Loucy (cell line): ENCODE results near the gene FOXP1.

ENCODE experiments used
- H2AFZ ChIP-seq: fragments of 200-600 bp; sonication (generic); 2 replicates; pipeline ENCODE4 v1.6.0; 2016; ENCODE audit warnings: antibody characterized with exemption, mild to moderate bottlenecking, low read length, moderate library complexity
- H3F3A ChIP-seq: fragments of 200-600 bp; 2 replicates; pipeline ENCODE4 v1.6.0; 2016; ENCODE audit warnings: antibody characterized with exemption, low read depth, mild to moderate bottlenecking
- H3K27me3 ChIP-seq: fragments of 200-600 bp; sonication (generic); 2 replicates; pipeline ENCODE4 v1.6.1; 2014; ENCODE audit warnings: low read length, mild to moderate bottlenecking; ENCODE audit not compliant: insufficient read depth, poor library complexity, severe bottlenecking
- H3K36me3 ChIP-seq: fragments of 200-600 bp; sonication (generic); 2 replicates; pipeline ENCODE4 v1.6.1; 2016; ENCODE audit warnings: low read length; ENCODE audit not compliant: insufficient read depth
- H3K4me1 ChIP-seq: fragments of 200-600 bp; sonication (generic); 2 replicates; pipeline ENCODE4 v1.5.1; 2014; ENCODE audit warnings: low read length, mild to moderate bottlenecking; ENCODE audit not compliant: insufficient read depth, poor library complexity, severe bottlenecking
- H3K4me2 ChIP-seq: fragments of 200-600 bp; sonication (generic); 2 replicates; pipeline ENCODE4 v1.6.0; 2014; ENCODE audit warnings: antibody characterized with exemption, low read length, low read depth, mild to moderate bottlenecking; ENCODE audit not compliant: poor library complexity, severe bottlenecking
- H3K4me3 ChIP-seq: fragments of 200-600 bp; sonication (generic); 2 replicates; pipeline ENCODE4 v1.5.1; 2014; ENCODE audit warnings: low read length, mild to moderate bottlenecking, mixed read lengths; ENCODE audit not compliant: poor library complexity, severe bottlenecking
- H3K79me2 ChIP-seq: fragments of 200-600 bp; sonication (generic); 2 replicates; pipeline ENCODE4 v1.6.1; 2014; ENCODE audit warnings: low read length; ENCODE audit not compliant: insufficient read depth
- H3K9ac ChIP-seq: fragments of 200-600 bp; sonication (generic); 2 replicates; pipeline ENCODE4 v1.6.0; 2014; ENCODE audit warnings: mild to moderate bottlenecking, low read depth, low read length, moderate library complexity; ENCODE audit not compliant: poor library complexity, severe bottlenecking
- H3K9me2 ChIP-seq: fragments of 200-600 bp; sonication (generic); replicated peaks from 2 replicates; pipeline ENCODE4 v1.6.1; 2016; ENCODE audit warnings: low read depth, low read length, mixed read lengths
- H3K9me3 ChIP-seq: fragments of 200-600 bp; sonication (generic); 2 replicates; pipeline ENCODE4 v1.6.1; 2014; ENCODE audit warnings: mild to moderate bottlenecking, antibody characterized with exemption, low read length, low read depth; ENCODE audit not compliant: insufficient read depth
- H4K20me1 ChIP-seq: fragments of 200-600 bp; sonication (generic); 2 replicates; pipeline ENCODE4 v1.6.0; 2014; ENCODE audit warnings: antibody characterized with exemption, low read length, mild to moderate bottlenecking; ENCODE audit not compliant: insufficient read depth, poor library complexity, severe bottlenecking
- CTCF ChIP-seq: fragments of 200-600 bp; sonication (generic); conservative IDR thresholded peaks from 2 replicates; pipeline ENCODE4 v1.5.1; 2014; ENCODE audit warnings: mild to moderate bottlenecking, antibody characterized with exemption, low read length
- EZH2phosphoT487 ChIP-seq: fragments of 200-600 bp; IDR thresholded peaks from 2 replicates; pipeline ENCODE4 v1.6.1; 2018; ENCODE audit warnings: antibody characterized with exemption, mild to moderate bottlenecking, moderate library complexity, borderline replicate concordance

The FOXP1 gene

GRCh38 chr3:71303627-71304200 lies 279.8 kb downstream of the FOXP1 start:
- Histone ChIP-seq H3K9ac (peak overlapping the region; percentile 75), H3K4me2 (peak overlapping the region; percentile 85), H4K20me1 (peaks cover 4% of the 10 kb centered on the region), H3K9me2 (no peaks in the 10 kb centered on the region), H3K9me3 (no peaks in the 10 kb centered on the region), H3F3A (no peaks in the 10 kb centered on the region), H3K4me1 (peaks cover 70% of the 10 kb centered on the region), H2AFZ (no peak overlapping the region), H3K79me2 (peaks cover 87% of the 10 kb centered on the region), H3K36me3 (no peaks in the 10 kb centered on the region), H3K27me3 (no peaks in the 10 kb centered on the region), H3K4me3 (peak overlapping the region; percentile 73)
- no peak for TF ChIP-seq CTCF
- TF ChIP-seq EZH2phosphoT487: no peak

- peaks cover 4% of the 10 kb centered on the region for H4K20me1 ChIP-seq
- H2AFZ ChIP-seq: no peak overlapping the region
- no peaks in the 10 kb centered on the region for H3K9me3 ChIP-seq
- H3K9ac ChIP-seq: peak overlapping the region; percentile 75
- H3K9me2 ChIP-seq: no peaks in the 10 kb centered on the region
- peak overlapping the region; percentile 85 for H3K4me2 ChIP-seq
- peak overlapping the region; percentile 73 for H3K4me3 ChIP-seq
- H3K79me2 ChIP-seq: peaks cover 78% of the 10 kb centered on the region
- no peaks in the 10 kb centered on the region for H3K36me3 ChIP-seq
- H3F3A ChIP-seq: no peaks in the 10 kb centered on the region
- H3K27me3 ChIP-seq: no peaks in the 10 kb centered on the region
- H3K4me1 ChIP-seq: peaks cover 62% of the 10 kb centered on the region
- TF ChIP-seq EZH2phosphoT487: no peak
- TF ChIP-seq CTCF: no peak
Observed at GRCh38 chr3:71302604-71303003, 280.9 kb downstream of the FOXP1 start.

- H3K4me1 ChIP-seq: peaks cover 58% of the 10 kb centered on the region
- peaks cover 4% of the 10 kb centered on the region for H4K20me1 ChIP-seq
Observed at GRCh38 chr3:71300951-71301393, 282.6 kb downstream of the FOXP1 start.

More at GRCh38 chr3:71300951-71301393, 282.6 kb downstream of the FOXP1 start:
- Histone ChIP-seq H3K79me2 (peaks cover 66% of the 10 kb centered on the region), H3K9me2 (no peaks in the 10 kb centered on the region), H3K4me2 (peak overlapping the region; percentile 85), H3K27me3 (no peaks in the 10 kb centered on the region), H3K4me3 (no peak overlapping the region), H3K9me3 (no peaks in the 10 kb centered on the region), H2AFZ (no peak overlapping the region), H3K36me3 (peaks cover 2% of the 10 kb centered on the region; the same call in 1 of the 2 replicates), H3F3A (no peaks in the 10 kb centered on the region), H3K9ac (peak overlapping the region; percentile 19)
- TF ChIP-seq EZH2phosphoT487 (no peak), CTCF (no peak)
